ENCODE data around the gene TBC1D22B.

Gene TBC1D22B, protein sequence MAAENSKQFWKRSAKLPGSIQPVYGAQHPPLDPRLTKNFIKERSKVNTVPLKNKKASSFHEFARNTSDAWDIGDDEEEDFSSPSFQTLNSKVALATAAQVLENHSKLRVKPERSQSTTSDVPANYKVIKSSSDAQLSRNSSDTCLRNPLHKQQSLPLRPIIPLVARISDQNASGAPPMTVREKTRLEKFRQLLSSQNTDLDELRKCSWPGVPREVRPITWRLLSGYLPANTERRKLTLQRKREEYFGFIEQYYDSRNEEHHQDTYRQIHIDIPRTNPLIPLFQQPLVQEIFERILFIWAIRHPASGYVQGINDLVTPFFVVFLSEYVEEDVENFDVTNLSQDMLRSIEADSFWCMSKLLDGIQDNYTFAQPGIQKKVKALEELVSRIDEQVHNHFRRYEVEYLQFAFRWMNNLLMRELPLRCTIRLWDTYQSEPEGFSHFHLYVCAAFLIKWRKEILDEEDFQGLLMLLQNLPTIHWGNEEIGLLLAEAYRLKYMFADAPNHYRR

GRCh38 chr6:37257634-37258404, at the start of gene TBC1D22B, which contains the start of gene TMEM217:
TBC1D22B (plus strand) TSS chr6:37257772; CDS start chr6:37257918, 146 bp downstream.
TMEM217 (minus strand) TSS chr6:37258144; CDS start chr6:37219030, 39,114 bp downstream.
- peak; percentile 96 for DNase-seq

DNA sequence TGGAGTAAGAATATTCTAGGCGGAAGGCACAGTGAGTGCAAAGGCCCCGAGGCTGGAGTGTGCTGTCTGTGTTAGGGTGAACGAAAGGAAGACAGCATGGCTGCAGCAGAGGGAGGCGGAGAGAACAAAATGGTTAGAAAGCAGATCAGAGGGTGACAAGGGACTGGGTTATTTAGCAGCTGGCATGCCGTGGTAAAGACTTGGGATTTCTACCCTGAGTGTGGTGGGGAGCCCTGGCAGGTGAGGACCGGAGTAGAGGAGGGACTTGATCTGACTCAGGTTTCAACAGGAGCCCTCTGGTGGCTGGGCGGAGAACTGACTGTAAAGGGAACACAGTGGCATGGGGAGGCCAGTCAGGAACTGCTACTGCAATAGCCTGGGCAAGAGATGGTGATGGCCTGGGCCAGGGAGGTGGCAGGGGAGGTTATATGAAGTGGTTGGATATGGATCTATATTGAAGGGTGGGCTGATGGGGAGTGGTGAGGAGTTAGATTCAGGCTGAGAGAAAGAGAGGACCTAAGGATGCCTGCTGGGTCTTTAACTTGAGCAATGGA, 49.6 kb upstream of the TBC1D22B start:
- peak; percentile 90 for DNase-seq

DNA sequence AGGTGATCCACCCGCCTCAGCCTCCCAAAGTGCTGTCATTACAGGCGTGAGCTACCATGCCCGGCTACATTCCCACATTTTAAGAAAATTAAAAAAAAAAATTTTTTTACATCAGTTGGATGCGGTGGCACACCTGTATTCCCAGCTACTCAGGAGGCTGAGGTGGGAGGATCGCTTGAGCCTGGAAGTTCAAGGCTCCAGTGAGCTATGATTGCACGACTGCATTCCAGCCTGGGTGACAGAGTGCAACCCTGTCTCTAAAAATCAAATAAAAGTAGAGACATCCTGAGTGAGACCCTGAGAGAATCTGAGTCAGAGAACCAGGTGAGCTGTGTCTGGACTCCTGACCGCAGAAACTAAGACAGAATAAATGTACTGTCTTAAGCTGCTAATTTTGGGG, 48.8 kb upstream of the TBC1D22B start:
- no peak for DNase-seq

DNA sequence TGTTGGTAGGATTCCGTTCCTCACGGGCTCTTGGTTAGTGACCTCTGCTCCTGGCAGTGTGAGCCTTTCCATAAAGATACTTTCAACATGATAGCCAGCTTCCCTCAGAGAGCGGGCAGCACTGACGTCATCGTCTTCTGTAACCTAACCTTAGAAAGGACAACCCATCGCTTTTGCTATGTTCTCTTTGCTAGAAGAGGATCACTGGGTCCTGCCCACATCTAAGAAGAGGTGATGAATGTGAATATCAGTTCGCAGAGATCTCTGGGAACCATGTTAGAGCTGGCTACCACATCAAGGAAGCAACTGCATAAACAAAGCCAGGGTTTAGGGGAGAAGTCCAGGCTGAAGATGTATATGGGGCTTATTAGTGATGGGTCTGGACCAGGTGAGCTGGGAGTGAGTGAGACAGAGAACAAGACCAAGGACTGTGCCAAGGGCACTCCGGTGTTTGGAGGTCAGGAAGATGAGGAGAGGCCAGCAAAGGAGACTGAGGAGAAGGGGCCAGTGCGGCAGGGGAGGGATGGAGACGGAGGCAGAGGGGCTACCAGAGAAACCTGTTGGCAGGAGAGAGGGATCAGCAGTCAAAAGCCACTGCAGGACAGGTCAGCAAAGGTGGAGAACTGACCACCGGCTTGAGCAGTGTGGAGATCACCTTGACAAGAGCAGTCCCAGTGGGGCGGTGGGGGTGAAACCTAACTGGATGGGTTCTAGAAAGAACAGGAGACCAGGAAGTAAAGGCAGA, 47.9 kb upstream of the TBC1D22B start:
- DNase-seq: peak; percentile 75

DNA sequence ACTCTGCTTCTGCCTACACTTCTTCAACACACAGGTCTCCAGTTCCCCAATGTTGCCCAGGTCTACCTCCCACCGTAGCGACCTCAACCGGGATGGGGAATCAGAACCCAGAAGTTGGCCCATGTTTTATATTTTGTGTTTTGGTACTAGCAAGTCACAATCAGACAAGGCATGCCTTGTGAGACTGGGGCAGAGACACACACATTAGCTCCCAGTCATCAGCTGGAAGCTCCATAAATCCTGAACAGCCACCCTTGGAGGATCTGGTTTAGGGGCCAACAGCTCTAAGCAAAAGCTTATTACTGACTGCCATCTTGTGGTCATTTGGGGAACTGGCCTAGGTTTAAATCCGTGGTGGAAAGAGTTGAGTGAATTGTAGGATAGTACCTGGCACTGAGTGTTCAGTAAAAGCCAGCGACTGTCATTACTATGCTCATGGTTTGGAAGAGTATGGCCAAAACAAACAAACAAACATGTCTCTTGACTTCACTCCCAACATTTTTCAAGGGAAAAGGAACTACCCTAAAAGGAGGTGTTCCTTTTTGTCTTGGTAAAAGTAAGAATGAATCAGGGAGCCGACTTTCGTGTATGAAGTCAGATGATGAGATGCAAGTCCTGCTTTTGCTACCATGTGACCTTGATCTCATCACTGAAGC, 47.1 kb upstream of the TBC1D22B start:
- peak; percentile 86 for DNase-seq

DNA sequence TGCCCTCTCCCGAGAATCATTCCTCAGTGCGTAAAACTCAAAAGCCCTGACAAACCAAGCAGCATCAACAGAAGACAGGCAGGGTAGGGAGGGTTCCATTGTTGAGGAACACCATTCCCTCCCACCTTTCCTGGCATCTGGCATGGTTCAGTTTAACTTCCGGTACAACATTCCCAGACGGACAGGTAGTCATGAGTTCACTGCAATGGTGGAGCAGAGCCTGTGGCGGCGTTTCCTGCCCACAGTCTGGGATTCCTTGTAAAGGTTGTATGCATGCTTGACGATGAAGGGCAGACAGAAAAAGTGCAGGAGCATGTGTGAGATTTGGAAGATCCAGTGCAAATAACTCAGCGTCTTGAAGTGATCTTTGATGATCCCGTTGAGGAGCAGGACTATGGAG, 45.3 kb upstream of the TBC1D22B start:
- DNase-seq: no peak

GRCh38 chr6:37218061-37218460, 39.5 kb upstream of the TBC1D22B start:
- DNase-seq: no peak

- DNase-seq: no peak
These were observed 39.1 kb upstream of the TBC1D22B start for GRCh38 chr6:37218511-37218910.

DNA sequence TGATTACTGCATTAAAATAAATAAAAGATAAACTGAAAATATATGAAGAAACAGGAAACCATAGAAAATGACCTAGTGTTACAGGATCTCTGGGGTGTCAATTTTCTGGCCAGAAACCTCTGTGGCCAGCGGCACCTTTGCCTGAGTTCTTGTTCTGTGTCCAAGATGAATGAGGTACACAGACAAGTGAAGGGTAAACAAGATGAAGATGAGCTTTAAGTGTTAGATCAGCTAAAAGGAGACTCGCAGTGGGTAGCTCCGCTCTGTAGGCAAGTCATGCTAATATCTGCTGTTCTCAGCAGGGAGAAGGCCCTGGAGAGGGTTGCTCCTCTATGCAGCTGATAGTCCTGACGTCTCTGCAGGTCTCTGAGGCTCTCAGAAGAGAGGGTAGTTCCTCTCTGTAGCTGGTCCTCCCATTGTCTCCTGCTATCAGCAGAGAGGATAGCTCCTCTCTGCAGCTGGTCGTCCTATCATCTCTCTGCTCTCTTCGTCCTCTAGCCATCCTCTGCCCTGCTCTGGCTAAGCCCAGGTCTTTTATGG, 35.9 kb upstream of the TBC1D22B start:
- DNase-seq: no peak

GRCh38 chr6:37222125-37222967, 35.2 kb upstream of the TBC1D22B start:
- peak; percentile 66 for DNase-seq

DNA sequence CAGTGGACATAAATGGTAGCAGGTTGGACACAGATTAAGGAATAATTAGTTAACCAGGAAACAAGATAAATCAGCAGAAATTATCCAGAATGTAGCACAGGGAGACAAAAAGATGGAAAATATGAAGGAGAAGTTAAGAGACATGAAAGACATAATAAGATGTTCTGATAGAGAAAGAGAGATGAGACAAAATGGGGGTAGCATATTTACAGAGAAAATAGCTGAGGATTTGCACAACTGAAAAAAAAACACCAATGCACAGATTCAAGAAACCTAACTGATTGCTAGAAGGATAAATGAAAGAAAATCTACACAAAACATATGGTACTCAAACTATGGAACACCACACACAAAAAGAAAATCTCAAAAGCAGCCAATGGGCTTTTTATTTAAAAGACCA, 34.6 kb upstream of the TBC1D22B start:
- DNase-seq: no peak

- DNase-seq: no peak
These were observed 32.0 kb upstream of the TBC1D22B start for GRCh38 chr6:37225350-37226169.

GRCh38 chr6:37230104-37230503, 27.5 kb upstream of the TBC1D22B start:
- no peak for DNase-seq

DNA sequence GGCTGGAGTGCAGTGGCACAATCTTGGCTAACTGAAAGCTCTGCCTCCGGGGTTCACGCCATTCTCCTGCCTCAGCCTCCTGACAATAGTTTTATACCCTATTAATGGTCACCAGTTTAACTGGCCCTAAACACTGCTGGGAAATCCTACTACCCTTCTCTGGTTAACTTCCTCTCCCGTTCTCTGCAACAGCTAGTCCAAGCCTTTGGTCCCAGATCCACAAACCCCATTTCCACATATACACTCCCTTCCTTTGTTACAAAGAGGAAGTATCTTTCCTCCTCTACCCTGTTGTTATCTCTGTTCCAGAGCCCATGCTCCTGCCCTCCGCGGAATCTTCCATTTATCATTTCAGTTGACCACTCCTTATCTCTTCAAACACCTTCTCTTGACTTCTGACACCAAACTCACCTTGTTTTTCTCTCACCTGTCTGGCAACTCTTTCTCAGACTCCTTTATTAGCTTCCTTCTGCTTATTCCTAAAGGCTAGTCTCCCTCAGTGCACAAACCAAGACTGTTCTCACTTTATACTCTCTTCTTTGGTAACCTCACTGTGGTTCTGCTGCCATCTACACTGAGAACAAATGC, 25.0 kb upstream of the TBC1D22B start:
- no peak for DNase-seq

DNA sequence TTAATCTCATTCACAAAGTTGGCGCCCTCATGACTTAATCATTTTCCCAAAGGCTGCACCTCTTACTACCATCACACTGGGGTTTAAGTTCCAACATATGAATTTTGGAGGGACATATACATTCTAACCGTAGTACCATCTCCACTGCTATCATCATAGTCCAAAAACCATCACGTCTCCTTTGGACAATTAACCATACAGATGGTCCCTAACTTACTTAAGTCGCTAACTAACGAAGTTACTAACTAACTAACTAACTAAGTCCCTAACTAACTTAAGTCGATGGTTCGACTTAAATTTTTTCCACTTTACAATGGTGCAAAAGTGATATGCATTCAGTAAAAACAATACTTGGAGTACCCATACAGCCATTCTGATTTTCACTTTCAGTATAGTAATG, 24.0 kb upstream of the TBC1D22B start:
- DNase-seq: no peak

DNA sequence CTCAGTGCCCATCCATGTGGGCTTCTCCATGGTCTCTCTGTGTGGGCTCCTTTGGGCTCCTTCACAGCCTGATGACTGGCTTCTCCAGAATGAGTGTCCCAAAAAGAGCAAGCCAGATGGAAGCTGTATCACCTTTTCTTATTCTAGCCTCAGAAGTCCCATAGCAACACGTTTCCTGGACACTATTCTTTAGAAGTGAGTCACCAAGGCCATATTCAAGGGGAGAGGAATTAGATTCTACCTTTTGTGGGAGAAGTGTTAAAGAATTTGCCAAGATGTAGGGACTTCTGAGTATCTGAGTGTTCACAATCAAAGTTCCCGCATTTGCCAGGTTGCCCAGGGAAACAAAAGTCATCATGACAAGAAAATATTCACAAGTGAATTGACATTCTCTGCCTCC, 20.7 kb upstream of the TBC1D22B start:
- DNase-seq: no peak

GRCh38 chr6:37237789-37238188, 19.8 kb upstream of the TBC1D22B start:
- DNase-seq: no peak

- DNase-seq: no peak
These were observed 19.2 kb upstream of the TBC1D22B start for GRCh38 chr6:37238381-37238780.

GRCh38 chr6:37239526-37239925, 18.0 kb upstream of the TBC1D22B start:
- no peak for DNase-seq

Data from CD4-positive, alpha-beta T cell treated with Interleukin-12 subunit alpha and Interleukin-12 subunit beta, for 1 hour (primary cell).